ENCODE results near the gene FIS1. TPM values are rescaled to one million over a fixed set of nuclear protein-coding genes. Genes with fewer than 3 reads are reported as not detected.
"Not testable (repeated sequence)": the region's sequence is repeated elsewhere in the genome, so short reads cannot be mapped to it uniquely, and the experiment has no call there.

FIS1 gene
- total RNA-seq, 1 experiment from 2014 or later, result 124 TPM

DNA sequence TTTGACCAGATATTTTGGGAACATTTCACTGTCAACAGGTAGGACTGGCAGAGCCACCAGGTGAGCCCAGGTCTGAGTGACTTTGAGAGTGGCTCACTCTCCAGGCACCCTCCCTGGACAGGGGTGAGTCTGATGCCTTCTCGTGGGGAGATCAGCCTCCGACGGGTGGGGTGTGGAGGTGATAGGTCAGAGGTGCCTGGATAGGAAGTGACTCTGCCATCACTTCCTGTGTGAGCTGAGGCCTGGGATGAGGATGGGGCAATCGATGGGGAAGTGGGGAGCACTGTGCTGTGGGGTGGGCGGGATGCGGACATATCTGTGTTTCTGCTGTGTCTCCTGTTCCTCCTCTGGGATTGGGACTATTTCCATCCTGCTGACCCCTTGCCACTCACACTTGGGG is 42.2 kb upstream of the FIS1 start:
- Histone ChIP-seq H2BK12ac (ENCODE audit: insufficient read length, low read depth, low read length) (no peak overlapping the region), H4K8ac (replicated peaks; ENCODE audit: insufficient read length, low read depth, low read length) (no peak overlapping the region), H3K27ac (ENCODE audit: insufficient read length, low read depth, low read length) (no peak overlapping the region), H3K4me1 (ENCODE audit: insufficient read depth, low read length) (peaks cover 6% of the 10 kb centered on the region; the same call in 1 of the 2 replicates), H2BK15ac (ENCODE audit: low read depth, low read length) (no peak overlapping the region), H3K4me2 (ENCODE audit: insufficient read depth, insufficient read length, low read length) (no peak overlapping the region), H3K14ac (ENCODE audit: insufficient read depth, low read length) (no peak overlapping the region), H3K79me2 (ENCODE audit: insufficient read depth, low read length) (no peaks in the 10 kb centered on the region), H3K23me2 (ENCODE audit: insufficient read length, low read depth, low read length, poor library complexity, severe bottlenecking) (no peaks in the 10 kb centered on the region), H3K4ac (ENCODE audit: low read depth, low read length) (no peak overlapping the region), H3K18ac (ENCODE audit: insufficient read length, low read depth, low read length) (no peak overlapping the region), H3T11ph (ENCODE audit: low read length) (no peak overlapping the region), H3K9ac (ENCODE audit: extremely low read depth, insufficient read length, low read length) (no peak overlapping the region), H3K23ac (ENCODE audit: insufficient read length, low read depth, low read length) (no peak overlapping the region), H4K20me1 (ENCODE audit: control insufficient read depth, insufficient read depth, insufficient read length) (no peaks in the 10 kb centered on the region), H3K56ac (ENCODE audit: insufficient read length, low read depth, low read length) (no peak overlapping the region), H4K5ac (ENCODE audit: insufficient read length, low read depth, low read length) (no peak overlapping the region), H2BK120ac (ENCODE audit: low read depth, low read length, poor library complexity, severe bottlenecking) (no peak overlapping the region), H2BK5ac (ENCODE audit: insufficient read length, low read length) (no peak overlapping the region), H4K91ac (ENCODE audit: insufficient read length, low read depth, low read length) (no peak overlapping the region), H3K9me3 (ENCODE audit: control insufficient read depth, low read depth, low read length) (no peaks in the 10 kb centered on the region), H3K79me1 (ENCODE audit: insufficient read depth, low read depth, low read length, poor library complexity, severe bottlenecking) (no peaks in the 10 kb centered on the region), H2BK20ac (ENCODE audit: low read depth, low read length, poor library complexity, severe bottlenecking) (no peak overlapping the region), H2AFZ (ENCODE audit: low read length) (no peak overlapping the region), H3K27me3 (ENCODE audit: insufficient read depth, low read length) (no peaks in the 10 kb centered on the region), H2AK5ac (ENCODE audit: insufficient read length, low read length) (no peak overlapping the region)
- H3K27ac Mint-ChIP-seq, result peak overlapping the region in 1 of 3 experiments; percentile 61; a peak in 1 of 7 replicates
- WGBS (ENCODE audit: extremely low coverage, insufficient read length, low lambda C conversion rate), result no CpG with 5 or more reads among the region's 6 CpGs
- no peak for DNase-seq
- no peaks in the 10 kb centered on the region for H3K27me3 Mint-ChIP-seq (ENCODE audit: low read depth)
- H3K36me3 Mint-ChIP-seq (ENCODE audit: insufficient read depth in 1 of 3, low read depth in 3 of 3), result peaks cover 0 to 5% (median 2%) of the 10 kb centered on the region in 3 experiments; a peak in 4 of 7 replicates
- H3K9me3 Mint-ChIP-seq, result no peaks in the 10 kb centered on the region; a peak in 2 of 5 replicates
- H3K4me1 Mint-ChIP-seq, result peaks cover 32 to 43% of the 10 kb centered on the region in 2 experiments
- TF ChIP-seq, protein P1, sequence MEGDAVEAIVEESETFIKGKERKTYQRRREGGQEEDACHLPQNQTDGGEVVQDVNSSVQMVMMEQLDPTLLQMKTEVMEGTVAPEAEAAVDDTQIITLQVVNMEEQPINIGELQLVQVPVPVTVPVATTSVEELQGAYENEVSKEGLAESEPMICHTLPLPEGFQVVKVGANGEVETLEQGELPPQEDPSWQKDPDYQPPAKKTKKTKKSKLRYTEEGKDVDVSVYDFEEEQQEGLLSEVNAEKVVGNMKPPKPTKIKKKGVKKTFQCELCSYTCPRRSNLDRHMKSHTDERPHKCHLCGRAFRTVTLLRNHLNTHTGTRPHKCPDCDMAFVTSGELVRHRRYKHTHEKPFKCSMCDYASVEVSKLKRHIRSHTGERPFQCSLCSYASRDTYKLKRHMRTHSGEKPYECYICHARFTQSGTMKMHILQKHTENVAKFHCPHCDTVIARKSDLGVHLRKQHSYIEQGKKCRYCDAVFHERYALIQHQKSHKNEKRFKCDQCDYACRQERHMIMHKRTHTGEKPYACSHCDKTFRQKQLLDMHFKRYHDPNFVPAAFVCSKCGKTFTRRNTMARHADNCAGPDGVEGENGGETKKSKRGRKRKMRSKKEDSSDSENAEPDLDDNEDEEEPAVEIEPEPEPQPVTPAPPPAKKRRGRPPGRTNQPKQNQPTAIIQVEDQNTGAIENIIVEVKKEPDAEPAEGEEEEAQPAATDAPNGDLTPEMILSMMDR (conservative IDR thresholded peaks at IDR 0.05), result no peak
- no peak overlapping the region; a peak in 1 of 5 replicates for H3K4me3 Mint-ChIP-seq

DNA sequence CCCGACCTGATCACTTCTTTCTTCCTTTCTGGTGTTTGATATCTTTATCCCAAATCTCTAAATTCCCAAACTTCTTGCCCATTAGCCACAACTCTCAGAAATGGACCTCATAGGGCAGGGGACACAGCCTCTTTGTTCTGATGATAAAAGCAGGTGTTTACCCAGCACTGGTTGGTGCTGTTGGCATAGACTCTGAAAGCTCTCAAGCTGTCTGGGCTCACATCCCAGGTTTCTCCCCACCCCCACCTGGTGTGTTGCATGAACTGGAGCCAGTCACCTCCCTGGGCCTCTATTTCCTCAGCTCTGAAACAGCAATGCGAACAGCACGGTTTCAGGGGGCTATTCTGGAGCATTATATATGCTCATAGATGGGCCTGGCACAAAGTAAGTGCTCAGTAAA is 41.0 kb upstream of the FIS1 start:
- WGBS (ENCODE audit: extremely low coverage, insufficient read length, low lambda C conversion rate), result no CpG with 5 or more reads among the region's 3 CpGs
- not testable (repeated sequence) for H3K79me2 ChIP-seq (ENCODE audit: insufficient read depth, low read length); H3K23me2 ChIP-seq (ENCODE audit: insufficient read length, low read depth, low read length, poor library complexity, severe bottlenecking); H3K79me1 ChIP-seq (ENCODE audit: insufficient read depth, low read depth, low read length, poor library complexity, severe bottlenecking); H2BK15ac ChIP-seq (ENCODE audit: low read depth, low read length); H4K20me1 ChIP-seq (ENCODE audit: control insufficient read depth, insufficient read depth, insufficient read length); H3K27me3 ChIP-seq (ENCODE audit: insufficient read depth, low read length); H3K18ac ChIP-seq (ENCODE audit: insufficient read length, low read depth, low read length); H3K4me2 ChIP-seq (ENCODE audit: insufficient read depth, insufficient read length, low read length); H3K23ac ChIP-seq (ENCODE audit: insufficient read length, low read depth, low read length); H3K4ac ChIP-seq (ENCODE audit: low read depth, low read length); H4K5ac ChIP-seq (ENCODE audit: insufficient read length, low read depth, low read length); H2AFZ ChIP-seq (ENCODE audit: low read length); H3K36me3 Mint-ChIP-seq (ENCODE audit: insufficient read depth in 1 of 3, low read depth in 3 of 3); H3K9me3 Mint-ChIP-seq; H3K9me3 ChIP-seq (ENCODE audit: control insufficient read depth, low read depth, low read length); H3K14ac ChIP-seq (ENCODE audit: insufficient read depth, low read length); H2BK5ac ChIP-seq (ENCODE audit: insufficient read length, low read length); H3K27me3 Mint-ChIP-seq (ENCODE audit: low read depth); DNase-seq; H4K91ac ChIP-seq (ENCODE audit: insufficient read length, low read depth, low read length); H2BK12ac ChIP-seq (ENCODE audit: insufficient read length, low read depth, low read length); H2BK20ac ChIP-seq (ENCODE audit: low read depth, low read length, poor library complexity, severe bottlenecking); H2BK120ac ChIP-seq (ENCODE audit: low read depth, low read length, poor library complexity, severe bottlenecking); H3K56ac ChIP-seq (ENCODE audit: insufficient read length, low read depth, low read length); H2AK5ac ChIP-seq (ENCODE audit: insufficient read length, low read length); H3K27ac ChIP-seq (ENCODE audit: insufficient read length, low read depth, low read length); H3T11ph ChIP-seq (ENCODE audit: low read length); H3K9ac ChIP-seq (ENCODE audit: extremely low read depth, insufficient read length, low read length); H3K4me3 Mint-ChIP-seq; H3K4me1 ChIP-seq (ENCODE audit: insufficient read depth, low read length); H4K8ac ChIP-seq (replicated peaks; ENCODE audit: insufficient read length, low read depth, low read length); H3K27ac Mint-ChIP-seq
- H3K4me1 Mint-ChIP-seq, result peaks cover 29 to 41% of the 10 kb centered on the region in 2 experiments

Data from H9 (cell line).